H9 (cell line): Measurements from ENCODE around the gene TRMT61B. TPM values are rescaled to one million over a fixed set of nuclear protein-coding genes. Genes with fewer than 3 reads are reported as not detected.

Source experiments
- DNase-seq: peaks from one replicate; pipeline ENCODE4 v3.0.0-alpha.2; 2017
- H2AFZ ChIP-seq: one replicate; pipeline ENCODE4 v1.6.1; 2013; ENCODE audit warnings: mild to moderate bottlenecking, low read length, control low read depth, moderate library complexity
- H2AK5ac ChIP-seq: 2 replicates; pipeline ENCODE4 v1.6.1; 2013; ENCODE audit warnings: low read length, control low read depth, mixed read lengths; ENCODE audit not compliant: insufficient read length
- H2BK120ac ChIP-seq: one replicate; pipeline ENCODE4 v1.6.1; 2013; ENCODE audit warnings: low read depth, mild to moderate bottlenecking, low read length, control low read depth, inconsistent platforms; ENCODE audit not compliant: poor library complexity, severe bottlenecking
- H2BK12ac ChIP-seq: 2 replicates; pipeline ENCODE4 v1.6.1; 2013; ENCODE audit warnings: low read length, control low read depth, mixed read lengths, low read depth; ENCODE audit not compliant: insufficient read length
- H2BK15ac ChIP-seq: 2 replicates; pipeline ENCODE4 v1.6.1; 2013; ENCODE audit warnings: low read depth, low read length, control low read depth
- H2BK20ac ChIP-seq: one replicate; pipeline ENCODE4 v1.6.1; 2013; ENCODE audit warnings: low read depth, mild to moderate bottlenecking, low read length, control low read depth, inconsistent platforms; ENCODE audit not compliant: poor library complexity, severe bottlenecking
- H2BK5ac ChIP-seq: 2 replicates; pipeline ENCODE4 v1.6.1; 2013; ENCODE audit warnings: low read length, control low read depth, mixed read lengths; ENCODE audit not compliant: insufficient read length
- H3K14ac ChIP-seq: 2 replicates; pipeline ENCODE4 v1.6.1; 2013; ENCODE audit warnings: low read length, control low read depth; ENCODE audit not compliant: insufficient read depth
- H3K18ac ChIP-seq: 2 replicates; pipeline ENCODE4 v1.6.1; 2013; ENCODE audit warnings: low read depth, mild to moderate bottlenecking, mixed read lengths, low read length, control low read depth; ENCODE audit not compliant: insufficient read length
- H3K23ac ChIP-seq: 2 replicates; pipeline ENCODE4 v1.6.1; 2013; ENCODE audit warnings: low read length, control low read depth, mixed read lengths, low read depth; ENCODE audit not compliant: insufficient read length
- H3K23me2 ChIP-seq: 2 replicates; pipeline ENCODE4 v1.6.1; 2013; ENCODE audit warnings: low read depth, mild to moderate bottlenecking, mixed read lengths, low read length, control low read depth; ENCODE audit not compliant: insufficient read length, poor library complexity, severe bottlenecking
- H3K27ac ChIP-seq: 2 replicates; pipeline ENCODE4 v1.5.1; 2013; ENCODE audit warnings: low read length, control low read depth, mixed read lengths, low read depth; ENCODE audit not compliant: insufficient read length
- H3K27me3 ChIP-seq: 2 replicates; pipeline ENCODE4 v1.6.1; 2013; ENCODE audit warnings: low read length, control low read depth, inconsistent platforms; ENCODE audit not compliant: insufficient read depth
- H3K4ac ChIP-seq: 2 replicates; pipeline ENCODE4 v1.6.1; 2013; ENCODE audit warnings: low read depth, mild to moderate bottlenecking, control low read depth, inconsistent platforms, low read length, moderate library complexity
- H3K4me1 ChIP-seq: 2 replicates; pipeline ENCODE4 v1.6.1; 2013; ENCODE audit warnings: low read length, control low read depth, inconsistent platforms; ENCODE audit not compliant: insufficient read depth
- H3K4me2 ChIP-seq: 2 replicates; pipeline ENCODE4 v1.6.1; 2013; ENCODE audit warnings: low read length, control low read depth, mixed read lengths; ENCODE audit not compliant: insufficient read length, insufficient read depth
- H3K56ac ChIP-seq: 2 replicates; pipeline ENCODE4 v1.6.1; 2013; ENCODE audit warnings: low read depth, mild to moderate bottlenecking, mixed read lengths, low read length, control low read depth; ENCODE audit not compliant: insufficient read length
- H3K79me1 ChIP-seq: 2 replicates; pipeline ENCODE4 v1.6.1; 2013; ENCODE audit warnings: low read depth, mild to moderate bottlenecking, moderate library complexity, low read length, control low read depth, inconsistent platforms; ENCODE audit not compliant: insufficient read depth, poor library complexity, severe bottlenecking
- H3K79me2 ChIP-seq: 2 replicates; pipeline ENCODE4 v1.6.1; 2013; ENCODE audit warnings: low read length, control low read depth, inconsistent platforms; ENCODE audit not compliant: insufficient read depth
- H3K9ac ChIP-seq: 2 replicates; pipeline ENCODE4 v1.6.1; 2013; ENCODE audit warnings: low read length, control low read depth, mixed read lengths; ENCODE audit not compliant: insufficient read length; ENCODE audit errors: extremely low read depth
- H3K9me3 ChIP-seq: one replicate; pipeline ENCODE4 v1.6.1; 2013; ENCODE audit warnings: low read depth, low read length, inconsistent platforms; ENCODE audit not compliant: control insufficient read depth
- H3T11ph ChIP-seq: one replicate; pipeline ENCODE4 v1.6.1; 2013; ENCODE audit warnings: mild to moderate bottlenecking, low read length, control low read depth, inconsistent platforms
- H4K20me1 ChIP-seq: one replicate; pipeline ENCODE4 v1.6.1; 2013; ENCODE audit not compliant: control insufficient read depth, insufficient read length, insufficient read depth
- H4K5ac ChIP-seq: 2 replicates; pipeline ENCODE4 v1.6.1; 2013; ENCODE audit warnings: low read depth, mild to moderate bottlenecking, mixed read lengths, low read length, control low read depth; ENCODE audit not compliant: insufficient read length
- H4K8ac ChIP-seq: replicated peaks from 2 replicates; pipeline ENCODE4 v1.6.1; 2013; ENCODE audit warnings: low read length, control low read depth, mixed read lengths, low read depth; ENCODE audit not compliant: insufficient read length
- H4K91ac ChIP-seq: 2 replicates; pipeline ENCODE4 v1.6.1; 2013; ENCODE audit warnings: low read depth, mild to moderate bottlenecking, moderate library complexity, mixed read lengths, low read length, control low read depth; ENCODE audit not compliant: insufficient read length
- H3K27ac Mint-ChIP-seq, 3 experiments: 2 replicates in 2 of 3; 3 replicates in 1 of 3; pipeline ENCODE4 v1.8.0; 2020 to 2021; ENCODE audit warnings: mixed read lengths in 3 of 3, mild to moderate bottlenecking in 1 of 3, moderate library complexity in 1 of 3
- H3K27me3 Mint-ChIP-seq: 2 replicates; pipeline ENCODE4 v1.8.0; 2021; ENCODE audit warnings: low read depth, mild to moderate bottlenecking, moderate library complexity, mixed read lengths
- H3K36me3 Mint-ChIP-seq, 3 experiments: 2 replicates in 2 of 3; 3 replicates in 1 of 3; pipeline ENCODE4 v1.8.0; 2020 to 2021; ENCODE audit warnings: low read depth in 3 of 3, mixed read lengths in 3 of 3; ENCODE audit not compliant: insufficient read depth in 1 of 3
- H3K4me1 Mint-ChIP-seq, 2 experiments: 2 replicates each; pipeline ENCODE4 v1.8.0; 2020; ENCODE audit warnings: mixed read lengths in 2 of 2
- H3K4me3 Mint-ChIP-seq, 2 experiments: 2 replicates in 1 of 2; 3 replicates in 1 of 2; pipeline ENCODE4 v1.8.0; 2020 to 2021; ENCODE audit warnings: mild to moderate bottlenecking in 2 of 2, mixed read lengths in 2 of 2, moderate library complexity in 1 of 2
- H3K9me3 Mint-ChIP-seq, 2 experiments: 2 replicates in 1 of 2; 3 replicates in 1 of 2; pipeline ENCODE4 v1.8.0; 2020; ENCODE audit warnings: mild to moderate bottlenecking in 2 of 2, mixed read lengths in 2 of 2, moderate library complexity in 1 of 2
- CTCF ChIP-seq: fragments of 200-600 bp; sonication (generic); conservative IDR thresholded peaks from 3 replicates; pipeline ENCODE4 v1.8.0; 2021; ENCODE audit warnings: antibody characterized with exemption, mild to moderate bottlenecking
- WGBS: extraction: QIAGEN DNeasy Blood & Tissue Kit; methylation state at CpG from one replicate; pipeline ENCODE4 v1.1.7; 2013; ENCODE audit warnings: missing lambda C conversion rate, low lambda C conversion rate, mixed read lengths; ENCODE audit not compliant: insufficient read length; ENCODE audit errors: extremely low coverage; 5-methylcytosine and 5-hydroxymethylcytosine counted together
- total RNA-seq: library from RNA; stranded (reverse); gene quantifications from 2 replicates; pipeline ENCODE4 v1.2.1, GENCODE V29; 2021

The TRMT61B gene
- total RNA-seq, 1 experiment from 2014 or later, result 20.7 TPM

- Histone ChIP-seq H3K4ac (no peak overlapping the region), H3K56ac (no peak overlapping the region), H3K23me2 (no peaks in the 10 kb centered on the region), H2AFZ (no peak overlapping the region), H4K8ac (no peak overlapping the region), H3K79me1 (no peaks in the 10 kb centered on the region), H2BK120ac (no peak overlapping the region), H3K9me3 (no peaks in the 10 kb centered on the region), H4K91ac (no peak overlapping the region), H2BK12ac (no peak overlapping the region), H3K27ac (no peak overlapping the region), H3K18ac (no peak overlapping the region), H4K20me1 (no peaks in the 10 kb centered on the region), H3K9ac (no peak overlapping the region), H2BK20ac (no peak overlapping the region), H3K23ac (no peak overlapping the region), H3K4me2 (no peak overlapping the region), H2BK15ac (no peak overlapping the region), H2AK5ac (no peak overlapping the region), H3K27me3 (no peaks in the 10 kb centered on the region), H2BK5ac (no peak overlapping the region), H4K5ac (no peak overlapping the region), H3K14ac (no peak overlapping the region), H3T11ph (no peak overlapping the region), H3K4me1 (no peaks in the 10 kb centered on the region; the same call in 1 of the 2 replicates), H3K79me2 (no peaks in the 10 kb centered on the region)
- Mint-ChIP-seq H3K4me1 (no peaks in the 10 kb centered on the region), H3K27ac (no peak overlapping the region), H3K4me3 (no peak overlapping the region), H3K36me3 (no peaks in the 10 kb centered on the region), H3K9me3 (no peaks in the 10 kb centered on the region), H3K27me3 (peaks cover 2% of the 10 kb centered on the region; the same call in 1 of the 2 replicates)
- TF ChIP-seq CTCF, result no peak
- WGBS, result no CpG with 5 or more reads among the region's 3 CpGs
- DNase-seq, result no peak
Measured at GRCh38 chr2:28818053-28818452, 52.1 kb downstream of the TRMT61B start.
